ENCODE results near the gene CCDC177.
"Not testable (repeated sequence)": the region's sequence is repeated elsewhere in the genome, so short reads cannot be mapped to it uniquely, and the experiment has no call there.

Gene CCDC177

DNA sequence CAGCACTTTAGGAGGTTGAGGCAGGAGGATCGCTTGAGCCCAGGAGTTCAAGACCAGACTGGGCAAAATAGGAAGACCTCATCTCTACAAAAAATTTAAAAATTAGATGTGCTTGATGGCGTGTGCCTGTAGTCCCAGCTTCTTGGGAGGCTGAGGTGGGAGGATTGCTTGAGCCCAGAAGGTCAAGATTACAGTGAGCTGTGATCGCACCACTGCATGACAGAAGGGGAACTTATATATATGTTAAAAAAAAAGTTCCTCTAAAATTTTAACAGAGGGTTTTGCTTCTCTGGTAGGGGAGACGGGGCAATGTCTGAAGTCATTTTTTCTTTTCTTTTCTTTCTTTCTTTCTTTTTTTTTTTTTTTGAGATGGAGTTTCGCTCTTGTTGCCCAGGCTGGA lies 24.8 kb upstream of the CCDC177 start:
- DNase-seq, result not testable (repeated sequence)

DNA sequence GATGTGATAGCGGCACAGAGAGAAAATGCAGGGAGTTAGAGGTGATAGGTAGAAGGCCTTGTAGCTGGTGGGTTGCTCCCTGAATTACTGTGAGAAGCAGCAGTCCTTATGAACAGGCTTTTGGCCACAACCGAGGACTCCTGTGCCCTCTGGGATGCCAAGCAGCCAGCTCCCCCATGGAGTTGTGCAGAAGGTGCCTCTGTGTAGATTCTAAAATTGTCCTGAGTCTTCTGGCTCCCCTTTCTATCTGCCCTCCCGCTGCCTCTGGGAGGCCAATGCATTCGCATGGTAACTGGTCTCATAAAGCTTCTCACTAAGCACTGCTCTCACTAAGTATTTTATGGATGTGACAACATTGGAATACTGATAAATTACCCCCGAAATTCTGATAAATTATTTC lies 20.7 kb upstream of the CCDC177 start:
- no peak for DNase-seq

DNA sequence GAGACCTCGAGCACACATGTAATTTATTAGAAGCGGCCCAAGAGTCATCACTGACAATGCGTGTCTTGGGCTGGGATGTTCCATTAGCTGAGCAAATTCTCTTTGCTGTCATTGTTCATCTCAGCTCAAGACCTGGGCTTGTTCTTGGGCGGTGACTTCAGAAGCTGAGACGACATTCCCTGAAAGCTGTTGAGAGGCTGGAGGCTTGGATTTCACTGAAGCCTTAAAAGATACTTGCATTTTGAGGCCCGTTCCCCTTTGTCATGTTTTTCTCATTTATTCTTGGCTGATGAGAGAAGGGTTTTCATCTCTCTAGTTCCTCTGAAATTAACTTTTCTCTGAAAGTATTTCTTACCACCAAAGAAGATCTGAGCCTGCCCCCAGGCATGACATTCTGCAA lies 20.2 kb upstream of the CCDC177 start:
- DNase-seq, result no peak

DNA sequence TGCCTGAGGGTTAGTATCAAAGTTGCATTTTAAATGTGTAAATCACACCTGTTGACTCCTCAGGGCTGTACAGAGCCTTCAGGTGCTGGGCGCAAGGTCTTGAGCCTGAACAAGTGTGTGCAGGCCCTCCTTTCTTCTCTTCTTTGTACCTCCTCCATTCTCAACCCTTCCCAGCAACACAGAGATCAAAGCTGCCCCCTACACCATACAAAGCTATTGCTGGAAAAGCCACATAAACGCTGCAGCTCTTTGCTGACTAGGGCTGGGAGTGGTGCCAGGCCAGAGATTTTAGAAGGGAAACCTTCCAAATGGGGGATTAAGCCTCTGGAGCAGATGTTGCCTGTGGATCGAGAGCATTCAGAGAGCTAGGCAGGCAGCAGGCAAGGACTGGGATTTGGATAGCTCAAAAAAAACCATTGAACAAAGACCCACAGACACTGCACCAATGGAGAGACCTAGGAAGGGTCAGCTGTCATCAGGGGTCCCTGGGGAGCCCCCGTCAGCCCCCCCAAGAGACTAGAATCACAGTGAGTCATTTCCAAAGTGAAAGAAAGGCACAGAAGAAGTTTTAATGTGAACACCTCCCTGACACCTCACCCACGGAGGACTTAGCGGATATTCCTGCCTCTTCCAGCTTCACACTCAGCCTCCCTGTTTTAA lies 18.5 kb upstream of the CCDC177 start:
- DNase-seq, result no peak

DNA sequence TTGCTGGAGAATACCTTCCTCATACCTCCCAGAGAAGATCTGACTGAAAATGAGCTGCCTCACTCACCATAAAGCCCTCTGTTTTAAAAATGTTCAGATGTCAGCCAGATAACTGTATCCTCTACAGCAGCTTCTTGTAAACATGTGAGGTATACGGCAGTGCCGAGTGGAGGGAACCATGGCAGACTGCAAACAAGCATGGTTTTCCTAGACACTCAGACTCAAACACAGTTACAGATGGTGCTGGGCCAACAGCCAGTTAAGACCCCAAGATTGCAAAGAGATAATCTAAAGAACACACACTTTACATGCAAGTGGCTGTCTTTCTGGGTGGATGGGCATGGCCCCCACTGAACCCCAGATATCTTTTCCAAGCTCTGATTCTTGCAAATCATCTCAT lies 16.6 kb upstream of the CCDC177 start:
- DNase-seq, result no peak

DNA sequence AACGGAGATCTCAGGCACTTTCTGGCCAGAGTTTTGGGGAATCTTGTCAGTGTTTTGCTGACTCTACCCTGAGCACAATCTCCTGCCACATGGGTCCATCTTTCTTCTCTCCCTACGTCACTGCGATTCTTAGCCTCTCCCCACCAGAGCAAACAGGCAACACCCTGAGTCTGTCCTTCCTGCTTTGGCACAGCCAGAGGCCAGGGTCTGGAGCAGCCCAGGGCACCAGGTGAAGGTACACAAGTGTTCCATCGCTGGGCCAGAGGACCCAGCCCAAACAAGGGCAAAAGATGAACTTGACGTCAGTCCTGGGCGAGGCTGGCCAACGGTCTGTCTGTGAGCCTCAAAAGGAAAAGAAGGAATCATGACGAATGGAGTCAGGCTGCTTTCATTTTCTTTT lies 12.7 kb upstream of the CCDC177 start:
- no peak for DNase-seq

DNA sequence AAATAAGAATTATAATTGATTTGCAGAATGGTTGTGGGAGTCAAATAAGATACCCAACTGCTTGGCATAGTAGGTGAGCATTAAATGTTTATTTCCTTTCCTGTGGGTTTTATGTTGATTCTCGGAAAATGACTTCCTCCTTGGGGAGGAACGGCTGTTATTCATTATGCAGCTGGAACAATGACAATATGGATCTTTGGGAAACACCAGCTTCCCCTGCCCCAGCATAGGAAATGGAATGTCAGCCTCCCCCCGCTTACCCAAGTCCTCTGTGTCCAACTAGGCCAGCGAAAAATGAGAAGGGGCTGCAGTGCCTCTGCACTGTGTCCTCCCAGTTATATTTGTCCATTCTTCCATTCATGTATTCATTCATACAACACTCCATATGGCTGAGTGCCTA lies 11.7 kb upstream of the CCDC177 start:
- DNase-seq, result no peak

DNA sequence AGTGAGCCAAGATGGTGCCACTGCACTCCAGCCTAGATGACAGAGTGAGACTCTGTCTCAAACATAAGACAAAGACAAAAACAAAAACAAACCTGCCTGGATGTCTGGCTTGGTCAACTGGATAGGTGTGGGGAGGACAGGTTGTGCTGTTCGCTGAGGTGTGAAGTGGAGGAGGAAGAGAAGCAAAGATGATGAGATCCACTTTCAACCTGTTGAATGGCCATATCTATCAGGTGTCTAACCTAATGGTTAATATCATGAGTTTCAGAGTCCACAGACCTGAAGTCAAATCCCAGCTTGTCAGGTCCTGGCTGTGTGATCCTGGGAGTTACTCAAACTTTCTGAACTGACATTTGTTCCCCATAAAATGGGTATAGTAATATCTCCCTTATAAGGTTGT lies 9.7 kb upstream of the CCDC177 start:
- DNase-seq, result no peak

DNA sequence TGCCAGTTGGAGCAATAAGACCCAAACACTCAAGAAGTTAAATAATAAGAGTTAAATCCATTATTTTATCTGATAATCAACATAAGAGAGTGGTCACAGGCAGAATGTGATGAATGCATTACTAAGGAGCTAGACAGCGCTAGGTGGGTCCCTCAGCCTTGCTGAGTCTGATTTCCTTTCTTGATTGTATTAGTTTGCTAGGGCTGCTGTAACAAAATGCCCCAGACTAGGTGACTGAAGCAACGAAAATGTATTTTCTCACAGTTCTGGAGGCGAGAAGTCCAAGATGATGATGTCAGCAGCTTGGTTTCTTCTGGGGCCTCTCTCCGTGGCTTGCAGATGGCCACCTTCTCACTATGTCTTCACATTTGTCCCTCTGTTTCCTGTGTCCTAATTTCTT lies 8.2 kb upstream of the CCDC177 start:
- DNase-seq, result no peak

DNA sequence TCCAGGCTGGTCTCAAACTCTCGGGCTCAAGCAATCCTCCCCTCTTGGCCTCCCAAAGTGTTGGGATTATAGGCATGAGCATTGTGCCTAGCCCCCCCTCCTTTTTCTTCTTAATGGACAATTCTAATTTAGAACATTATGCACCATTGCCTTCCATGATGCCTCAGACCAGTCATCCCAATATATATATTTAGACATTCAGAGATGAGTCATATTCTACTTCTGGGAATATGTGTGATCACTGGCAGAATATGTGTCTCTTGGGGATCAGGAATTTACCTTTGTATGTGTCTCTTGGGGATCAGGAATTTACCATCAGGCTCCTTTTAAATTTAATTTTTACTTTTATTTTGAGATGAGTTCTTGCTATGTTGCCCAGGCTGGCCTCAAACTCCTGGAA lies 7.5 kb upstream of the CCDC177 start:
- DNase-seq, result no peak

DNA sequence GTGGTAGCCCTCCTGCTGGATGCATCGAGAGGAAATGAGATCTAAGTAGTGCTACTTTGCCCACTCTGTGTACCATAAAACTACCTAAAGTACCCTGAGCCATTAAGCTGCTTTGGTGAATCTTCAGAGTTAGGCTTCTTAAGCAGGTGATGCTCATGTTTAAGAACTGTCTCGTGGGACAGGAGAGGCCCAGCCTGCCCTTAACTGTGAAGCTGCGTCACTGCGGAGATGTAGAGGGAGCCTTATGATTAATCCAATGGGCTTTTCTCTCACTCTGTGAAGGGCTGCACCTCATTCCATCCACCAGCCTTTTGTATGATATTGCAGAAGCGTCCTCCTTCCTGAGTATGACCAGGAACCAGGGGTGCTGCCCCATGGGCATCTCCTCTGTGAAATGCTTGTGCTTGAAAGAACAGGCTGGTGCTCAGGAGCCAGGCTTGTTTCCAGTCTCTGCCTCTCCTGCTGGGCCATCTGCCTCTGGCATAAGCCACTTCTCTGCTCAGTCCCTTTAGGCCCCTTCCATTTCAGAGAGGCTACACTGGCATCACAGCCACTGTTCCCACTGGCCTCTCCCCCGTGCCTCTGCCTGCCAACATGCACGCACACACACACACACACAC lies 6.8 kb upstream of the CCDC177 start:
- no peak for DNase-seq

DNA sequence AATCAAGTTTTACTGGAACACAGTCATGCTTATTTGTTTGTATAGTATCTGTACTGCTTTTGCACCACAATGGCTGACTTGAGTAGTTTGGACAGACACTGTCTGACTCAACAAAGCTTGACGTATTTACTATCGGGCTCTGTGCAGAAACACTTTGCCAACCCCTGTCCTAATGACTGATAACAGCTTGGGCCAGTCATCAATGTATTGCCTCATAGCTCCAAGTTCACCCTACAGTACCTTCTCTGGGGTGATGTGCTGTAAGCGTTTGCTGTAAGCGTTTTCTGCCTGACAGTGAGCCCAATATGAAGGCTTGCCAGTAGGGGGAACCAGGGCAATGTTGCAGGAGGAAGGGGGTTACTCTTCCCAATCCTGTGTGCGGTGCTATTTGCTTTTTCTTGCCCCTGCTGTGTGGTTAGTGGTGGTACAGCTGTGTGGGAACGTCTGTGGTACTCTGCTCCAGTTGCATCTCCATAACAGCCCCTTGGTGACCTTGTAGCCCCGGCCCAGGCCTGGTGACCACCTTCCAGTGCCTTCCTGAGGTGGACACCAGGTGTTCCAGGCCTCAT lies 5.4 kb upstream of the CCDC177 start:
- no peak for DNase-seq

DNA sequence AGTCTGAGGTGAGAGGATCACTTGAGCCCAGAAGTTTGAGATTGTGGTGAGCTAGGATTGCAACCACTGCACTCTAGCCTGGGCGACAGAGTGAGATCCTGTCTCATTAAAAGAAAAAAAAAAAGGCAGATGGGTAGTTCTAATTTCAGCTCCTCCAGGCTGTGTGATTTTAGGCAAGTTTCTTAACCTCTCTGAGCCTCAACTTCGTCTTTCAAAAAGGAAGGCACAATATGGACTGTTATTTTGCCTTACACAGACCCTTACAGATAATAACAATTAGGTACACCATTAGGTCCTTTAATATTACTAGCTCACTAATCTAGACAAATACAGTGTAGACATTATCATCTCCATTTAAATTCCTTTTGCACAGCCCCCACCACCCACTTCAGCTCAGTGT lies 4.8 kb upstream of the CCDC177 start:
- no peak for DNase-seq

DNA sequence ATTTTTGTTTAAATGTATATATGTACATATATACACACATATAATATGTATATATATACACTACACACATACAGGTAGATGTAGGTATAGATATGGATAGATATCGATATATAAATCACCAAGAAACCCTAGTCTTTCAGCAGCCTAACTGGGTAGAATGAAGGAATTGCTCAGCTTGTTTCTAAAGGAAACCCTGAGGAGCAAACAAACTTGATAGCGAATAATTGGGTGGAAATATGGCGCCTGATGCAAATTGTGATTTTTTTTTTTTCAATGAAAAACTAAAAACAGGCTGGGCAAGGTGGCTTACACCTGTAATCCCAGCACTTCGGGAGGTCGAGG lies 254 bp upstream of the CCDC177 start:
- no peak for DNase-seq

DNA sequence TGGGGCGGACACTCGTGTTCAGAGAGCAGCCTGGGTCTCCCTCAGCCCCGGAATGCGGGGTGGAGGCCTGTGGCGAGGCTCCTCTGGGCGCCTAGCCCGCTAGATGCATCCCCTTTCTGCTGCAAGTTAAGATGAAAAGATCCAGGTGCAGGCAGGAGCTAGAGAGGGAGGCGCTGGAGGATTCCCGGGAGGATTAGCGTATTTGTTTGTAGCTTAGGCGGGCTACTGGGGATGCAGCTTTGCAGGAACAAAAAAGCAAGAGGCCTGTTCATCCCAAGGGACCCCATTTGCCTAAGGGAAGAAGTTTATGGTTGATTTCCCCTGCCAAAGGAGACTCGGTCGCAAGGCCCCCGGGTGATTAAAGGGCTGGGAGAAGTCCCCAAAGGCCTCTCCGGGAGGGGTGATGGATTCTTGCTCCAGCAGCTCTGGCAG lies 824 bp downstream of the CCDC177 start:
- DNase-seq, result no peak

DNA sequence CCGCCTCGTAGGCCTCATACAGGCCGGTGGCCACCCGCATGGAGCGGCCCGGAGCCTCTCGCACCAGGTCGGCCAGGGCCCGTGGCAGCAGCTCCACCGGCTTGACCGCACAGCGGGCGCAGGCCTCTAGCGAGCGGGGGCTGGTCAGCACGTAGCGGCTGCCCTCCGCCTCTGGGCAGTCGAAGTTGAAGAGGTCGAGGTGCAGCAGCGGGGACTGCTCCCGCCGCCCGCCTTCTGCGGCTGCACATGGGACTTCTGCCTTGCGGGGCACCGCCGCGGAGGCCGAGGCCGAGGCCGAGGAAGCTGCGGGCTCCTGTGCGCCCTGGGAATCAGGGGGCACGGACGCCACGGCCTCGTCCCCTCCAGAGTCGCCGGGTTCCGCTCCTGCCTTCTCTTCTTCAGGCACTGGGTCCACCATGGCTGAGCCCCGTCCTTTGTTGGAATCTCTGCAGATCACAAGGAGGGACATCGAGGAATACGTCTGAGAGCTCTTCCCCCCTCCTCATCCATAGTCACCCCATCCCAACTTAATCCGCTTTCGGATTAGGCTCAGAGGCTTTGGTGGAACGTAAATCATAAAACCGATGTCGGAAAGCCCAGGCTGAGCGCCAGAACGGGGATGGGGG lies 1.4 kb downstream of the CCDC177 start:
- DNase-seq, result no peak

DNA sequence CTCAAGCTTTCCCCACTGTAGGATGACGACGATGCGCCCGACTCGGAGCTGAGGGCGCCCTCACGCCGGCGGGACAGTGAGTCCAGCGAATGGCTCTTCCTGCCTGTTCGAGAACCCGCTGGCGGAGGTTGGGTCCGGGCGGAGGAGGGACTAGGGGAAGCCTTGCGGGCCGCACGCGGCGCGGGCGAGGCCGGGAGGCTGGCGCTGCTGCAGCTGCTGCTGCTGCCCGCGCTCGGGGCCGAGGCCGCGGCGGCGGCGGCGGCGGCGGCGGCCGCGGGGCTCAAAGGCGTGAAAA lies 1.9 kb downstream of the CCDC177 start:
- DNase-seq, result no peak

DNA sequence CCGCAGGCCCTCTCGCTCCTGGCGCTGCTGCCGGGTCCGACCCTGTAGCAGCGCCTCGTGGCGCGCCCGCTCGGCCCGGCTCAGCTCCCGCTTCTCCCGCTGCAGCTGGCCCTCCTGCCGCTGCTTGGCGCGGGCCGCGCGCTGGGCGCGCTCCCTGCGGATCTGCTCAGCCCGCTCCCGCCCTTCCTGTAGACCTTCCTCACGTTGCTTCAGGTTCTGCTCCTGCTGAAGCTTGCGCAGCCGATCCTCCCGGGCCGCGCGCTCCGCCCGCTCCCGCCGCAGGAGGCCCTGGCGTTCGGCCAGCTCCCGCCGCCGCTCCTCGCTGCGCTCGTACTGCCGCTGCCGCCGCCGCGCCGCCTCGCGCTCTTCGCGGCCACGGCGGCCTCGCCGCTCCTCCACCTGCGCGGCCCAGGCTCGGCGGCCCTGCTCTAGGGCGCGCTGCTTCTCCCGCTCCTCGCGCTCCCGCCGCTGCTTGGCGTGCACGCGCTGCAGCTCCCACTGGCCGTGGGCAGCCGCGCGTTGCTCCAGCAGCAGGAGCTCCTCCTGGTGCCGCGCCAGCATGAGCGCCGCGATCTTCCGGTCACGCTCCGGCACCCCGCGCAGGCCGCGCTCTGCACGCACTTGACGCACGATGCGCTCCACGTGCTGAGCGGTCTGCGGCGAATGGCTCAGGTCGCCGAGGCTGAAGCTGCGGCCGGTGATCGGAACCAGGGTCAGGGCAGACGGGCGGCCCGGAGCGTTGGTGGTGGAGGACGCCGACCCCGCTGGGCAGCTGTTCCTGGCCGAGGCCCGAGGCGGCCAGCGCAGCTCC lies 2.4 kb downstream of the CCDC177 start:
- DNase-seq, result no peak

DNA sequence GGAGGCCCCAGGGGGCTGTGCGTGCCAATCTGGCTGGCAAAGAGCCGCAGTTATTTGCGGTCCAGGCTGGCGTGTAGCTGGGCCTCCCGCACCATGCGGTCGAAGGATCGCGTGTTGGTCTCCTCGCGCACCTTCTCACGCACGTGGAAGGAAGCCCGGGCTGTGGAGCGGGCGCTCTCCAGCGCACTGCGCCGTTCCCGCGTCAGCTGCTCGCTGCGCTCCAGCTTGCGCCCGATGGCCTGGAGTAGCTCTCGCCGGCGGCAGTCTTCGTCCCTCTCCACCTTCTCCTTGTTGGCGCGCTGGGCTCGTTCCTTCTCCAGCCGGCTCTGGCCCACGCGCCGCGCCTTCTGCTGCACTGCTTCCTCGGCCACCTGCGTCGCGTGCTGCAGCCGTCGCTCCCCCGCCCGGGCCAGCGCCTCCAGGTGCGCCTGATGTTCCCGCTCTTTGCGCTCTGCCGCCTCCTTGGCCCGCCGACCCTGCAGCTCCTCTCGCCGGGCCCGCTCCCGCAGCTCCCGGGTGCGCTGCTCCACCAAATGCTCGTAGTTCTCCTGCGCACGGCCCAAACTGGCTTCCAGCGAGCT lies 3.1 kb downstream of the CCDC177 start:
- no peak for DNase-seq

DNA sequence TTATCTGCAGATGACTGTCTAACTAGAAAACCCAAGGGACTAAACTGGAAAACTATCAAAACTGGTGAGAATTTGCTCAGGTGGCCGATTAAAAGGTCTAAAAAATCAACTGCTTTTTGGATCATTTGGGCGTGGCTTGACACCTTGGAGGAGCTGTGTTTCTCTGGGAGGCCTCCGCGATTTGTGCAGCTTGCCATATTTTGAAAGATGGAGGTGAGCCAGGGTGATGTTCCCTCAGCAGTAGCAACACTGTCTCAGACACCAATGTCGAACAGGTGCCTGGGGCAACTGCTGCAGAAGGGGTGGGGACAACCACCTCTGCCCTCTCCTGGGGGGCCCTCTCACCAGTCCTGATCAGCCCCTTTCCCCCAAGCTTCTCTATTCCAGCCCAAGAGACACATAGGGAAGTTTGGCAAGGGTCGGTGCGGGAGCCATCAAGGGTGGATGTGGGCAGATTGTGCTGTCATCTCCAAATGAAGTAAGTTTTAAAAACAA lies 3.8 kb downstream of the CCDC177 start:
- no peak for DNase-seq

DNA sequence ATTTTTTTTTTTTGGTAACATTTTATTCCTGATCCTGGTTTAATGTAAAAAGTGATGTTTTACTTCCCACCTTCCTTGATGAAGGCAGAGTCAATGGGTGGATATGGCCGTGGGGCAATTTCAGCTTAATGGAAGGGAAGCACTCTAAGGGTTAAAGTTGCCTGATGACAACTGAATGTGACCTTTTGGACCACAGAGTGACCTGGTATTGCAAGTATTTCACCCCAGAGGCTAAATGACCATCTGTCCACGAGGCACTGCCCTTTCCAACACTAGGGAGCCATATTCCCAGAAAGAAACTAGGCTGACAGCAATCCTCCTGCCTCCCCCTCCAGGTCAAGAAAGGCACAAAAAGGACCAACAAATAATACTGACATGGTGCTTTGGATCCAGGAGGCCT lies 4.8 kb downstream of the CCDC177 start:
- no peak for DNase-seq

DNA sequence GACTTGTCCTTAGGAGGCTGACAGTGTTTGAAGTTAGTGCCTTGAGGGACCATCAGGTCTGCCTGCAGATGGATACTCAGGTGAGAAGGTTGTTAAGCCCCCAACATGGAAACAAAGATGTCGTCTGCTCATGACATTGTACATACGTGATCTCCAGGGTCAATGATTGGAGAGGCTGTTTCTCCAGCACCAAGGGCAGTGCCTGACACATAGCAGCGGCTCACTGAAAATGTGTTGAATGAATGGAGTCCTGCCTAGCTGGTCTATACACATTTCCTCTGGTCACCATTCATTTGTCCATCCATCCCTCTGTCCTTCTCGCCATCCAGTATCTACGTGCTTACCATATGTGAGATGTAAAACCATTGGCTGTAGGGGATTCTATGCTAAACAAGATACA lies 7.1 kb downstream of the CCDC177 start:
- DNase-seq, result no peak

DNA sequence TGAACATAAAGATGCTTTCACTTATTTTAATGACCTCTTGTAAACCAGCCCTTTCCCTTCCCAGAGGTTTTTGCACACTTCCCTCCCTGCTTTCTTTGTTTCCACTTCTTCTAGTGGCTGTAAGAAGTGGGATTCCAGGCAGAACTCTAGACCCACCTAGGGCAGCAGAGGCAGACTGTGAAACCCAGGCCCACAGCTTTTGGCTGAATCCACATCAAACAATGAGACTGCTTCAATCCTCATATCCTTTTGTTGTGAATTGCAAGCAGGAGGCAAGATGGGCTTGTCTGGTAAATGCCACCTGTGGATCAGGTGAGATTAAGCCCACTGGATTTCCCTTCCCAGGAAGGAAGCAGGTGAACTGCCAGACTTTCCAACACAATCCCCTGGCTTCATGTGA lies 12.8 kb downstream of the CCDC177 start:
- no peak for DNase-seq
